ENCODE results near the gene LRP1. TPM values are rescaled to one million over a fixed set of nuclear protein-coding genes. Genes with fewer than 3 reads are reported as not detected.

The LRP1 gene
- total and polyA plus RNA-seq, 2 of the 4 experiments (the other 2 are of a cell fraction) = 73.1 to 142 TPM

DNA sequence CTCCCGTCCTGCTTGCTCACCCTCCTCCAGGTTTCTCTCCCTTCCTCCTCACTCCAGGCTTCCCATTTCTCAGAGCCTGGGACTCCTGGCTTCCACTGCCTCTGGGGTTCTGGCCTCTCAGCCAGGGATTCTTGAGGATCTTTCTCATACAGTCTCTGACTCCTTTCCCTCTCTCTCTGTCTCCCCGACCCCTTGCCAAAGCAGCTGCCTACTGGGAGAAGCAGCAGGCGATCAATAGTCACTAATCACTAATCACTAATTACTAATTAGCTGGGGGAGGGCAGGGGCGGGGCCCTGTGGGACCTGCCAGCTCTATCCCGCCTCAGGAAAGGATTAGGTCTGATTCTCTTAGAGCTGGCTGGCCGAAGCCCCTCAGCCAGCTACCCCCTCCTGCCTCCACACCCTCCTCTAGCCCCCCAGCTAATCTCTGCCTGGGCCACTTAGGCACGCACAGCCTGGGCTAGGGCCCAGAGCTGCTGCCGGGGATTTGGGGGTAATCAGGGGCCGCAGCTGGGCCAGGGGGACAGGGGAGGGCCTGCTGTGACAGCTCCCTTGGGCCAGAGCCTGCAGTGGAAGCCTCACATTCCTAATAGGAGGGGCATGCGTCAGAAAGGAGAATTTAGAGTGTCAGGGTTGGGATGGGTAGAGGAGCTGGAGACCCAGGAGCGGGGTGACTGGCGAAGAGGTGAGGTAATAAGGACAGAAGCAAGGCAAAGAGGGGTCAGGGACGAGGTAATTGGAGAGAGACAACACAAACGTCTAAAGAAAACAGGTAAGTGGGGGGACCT, 91.1 kb downstream of the LRP1 start:
- intact Hi-C loops (cut with micrococcal nuclease) (no loop called here), in situ Hi-C loops (cut with MboI; ENCODE audit: low sequenced_read_pairs) (no loop called here), dilution Hi-C loops (cut with HindIII; ENCODE audit: low sequenced_read_pairs, unreplicated experiment) (no loop called here)
- ATAC-seq (ENCODE audit: low read depth) (no peak), DNase-seq (no peak)
- Histone ChIP-seq H4K8ac (ENCODE audit: low read depth in 2 of 2, low read length in 2 of 2) (no peak overlapping the region), H3K36me3 (ENCODE audit: control insufficient read depth, insufficient read depth, low read length) (no peaks in the 10 kb centered on the region), H3K4me2 (ENCODE audit: low read depth, low read length) (no peak overlapping the region), H2BK20ac (ENCODE audit: low read depth, low read length) (no peak overlapping the region), H4K5ac (ENCODE audit: low read depth, low read length) (no peak overlapping the region), H4K91ac (ENCODE audit: insufficient read depth, low read depth, low read length) (no peak overlapping the region), H3K18ac (ENCODE audit: low read depth, low read length) (no peak overlapping the region), H2BK15ac (ENCODE audit: low read depth, low read length) (no peak overlapping the region), H3K79me1 (ENCODE audit: low read depth in 1 of 2, low read length in 2 of 2) (peaks cover 0 to 7% of the 10 kb centered on the region in 2 experiments; a peak in 1 of 4 replicates), H4K20me1 (ENCODE audit: insufficient read depth, low read length) (peaks cover 33% of the 10 kb centered on the region), H3K9me3 (ENCODE audit: control insufficient read depth, insufficient read depth, low read length) (no peaks in the 10 kb centered on the region), H3K9ac (ENCODE audit: low read depth, low read length) (no peak overlapping the region), H3K4ac (ENCODE audit: low read depth, low read length) (no peak overlapping the region), H3K27me3 (ENCODE audit: control insufficient read depth, insufficient read depth, low read length) (peaks cover 79% of the 10 kb centered on the region), H3K4me1 (ENCODE audit: control insufficient read depth, insufficient read depth, low read length) (peaks cover 5% of the 10 kb centered on the region; the same call in 1 of the 2 replicates), H3K14ac (replicated peaks; ENCODE audit: low read depth, low read length) (no peak overlapping the region), H2BK120ac (ENCODE audit: low read depth, low read length) (no peak overlapping the region), H3K27ac (ENCODE audit: insufficient read depth, low read length) (no peak overlapping the region), H2AFZ (replicated peaks; ENCODE audit: low read length, poor library complexity) (no peak overlapping the region), H3K56ac (ENCODE audit: extremely low read depth, insufficient read depth, low read length) (no peak overlapping the region), H3K4me3 (ENCODE audit: insufficient read depth, low read depth, low read length) (no peak overlapping the region), H3K23ac (ENCODE audit: low read depth, low read length) (no peak overlapping the region), H2AK9ac (replicated peaks; ENCODE audit: low read depth, low read length, poor library complexity) (no peak overlapping the region), H2AK5ac (ENCODE audit: low read depth, low read length) (no peak overlapping the region), H3K9me1 (ENCODE audit: insufficient read depth, low read length) (no peaks in the 10 kb centered on the region), H2BK5ac (ENCODE audit: low read depth, low read length, poor library complexity, severe bottlenecking) (no peak overlapping the region)
- no peak for TF ChIP-seq MAFK (IDR thresholded peaks at IDR 0.05; ENCODE audit: low read depth, low read length)
- no peak for TF ChIP-seq RFX5 (IDR thresholded peaks at IDR 0.05; ENCODE audit: low read depth, low read length)
- no peak for TF ChIP-seq FOS (IDR thresholded peaks at IDR 0.05; ENCODE audit: low read depth, low read length)
- TF ChIP-seq CEBPB (IDR thresholded peaks at IDR 0.05; ENCODE audit: low read depth, low read length) = no peak
- TF ChIP-seq RCOR1 (IDR thresholded peaks at IDR 0.05; ENCODE audit: insufficient replicate concordance, low read length) = no peak
- TF ChIP-seq BHLHE40 (IDR thresholded peaks at IDR 0.05; ENCODE audit: low read depth, low read length) = no peak
- TF ChIP-seq, protein P1, sequence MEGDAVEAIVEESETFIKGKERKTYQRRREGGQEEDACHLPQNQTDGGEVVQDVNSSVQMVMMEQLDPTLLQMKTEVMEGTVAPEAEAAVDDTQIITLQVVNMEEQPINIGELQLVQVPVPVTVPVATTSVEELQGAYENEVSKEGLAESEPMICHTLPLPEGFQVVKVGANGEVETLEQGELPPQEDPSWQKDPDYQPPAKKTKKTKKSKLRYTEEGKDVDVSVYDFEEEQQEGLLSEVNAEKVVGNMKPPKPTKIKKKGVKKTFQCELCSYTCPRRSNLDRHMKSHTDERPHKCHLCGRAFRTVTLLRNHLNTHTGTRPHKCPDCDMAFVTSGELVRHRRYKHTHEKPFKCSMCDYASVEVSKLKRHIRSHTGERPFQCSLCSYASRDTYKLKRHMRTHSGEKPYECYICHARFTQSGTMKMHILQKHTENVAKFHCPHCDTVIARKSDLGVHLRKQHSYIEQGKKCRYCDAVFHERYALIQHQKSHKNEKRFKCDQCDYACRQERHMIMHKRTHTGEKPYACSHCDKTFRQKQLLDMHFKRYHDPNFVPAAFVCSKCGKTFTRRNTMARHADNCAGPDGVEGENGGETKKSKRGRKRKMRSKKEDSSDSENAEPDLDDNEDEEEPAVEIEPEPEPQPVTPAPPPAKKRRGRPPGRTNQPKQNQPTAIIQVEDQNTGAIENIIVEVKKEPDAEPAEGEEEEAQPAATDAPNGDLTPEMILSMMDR (conservative IDR thresholded peaks at IDR 0.05; ENCODE audit: low read depth, low read length) = no peak
- no peak for TF ChIP-seq NFE2L2 (IDR thresholded peaks at IDR 0.05; ENCODE audit: low read depth, low read length)
- no peak for TF ChIP-seq POLR2A (IDR thresholded peaks at IDR 0.05; ENCODE audit: low read depth, low read length)
- no peak for TF ChIP-seq SMC3 (IDR thresholded peaks at IDR 0.05; ENCODE audit: low read depth, low read length)
- no TSS peak for BruUV-seq (replicated peaks)
- WGBS, 2 experiments (ENCODE audit: extremely low coverage in 2 of 2, insufficient read length in 1 of 2) = 71% methylated on average over 6 of the region's 14 CpGs; no CpG with 5 or more reads in 1 of the 2 experiments
- ChIA-PET POLR2A (ENCODE audit: unreplicated experiment) (interaction anchor here (1.2 kb wide), 1 partner anchor 10 kb away, joined by 5 read pairs; the partner anchor contains the start of gene SHMT2), CTCF (interaction anchor here (1.0 kb wide), 1 partner anchor 23 kb away, joined by 3 read pairs; no protein-coding TSS in a partner anchor)

All from IMR-90 (cell line).